HEK293 (cell line): ENCODE results near the gene MUSK.

Source experiments
- BCL11A ChIP-seq: fragments of 450-650 bp; formaldehyde crosslinking; IDR thresholded peaks from 2 replicates; pipeline ENCODE4 v1.5.1; 2016; ENCODE audit warnings: low read depth, missing biosample characterization, missing genetic modification characterization
- FEZF1 ChIP-seq: fragments of 450-650 bp; formaldehyde crosslinking; IDR thresholded peaks from 2 replicates; pipeline ENCODE4 v1.5.1; 2016; ENCODE audit warnings: missing biosample characterization, missing genetic modification characterization
- ZBTB21 ChIP-seq: fragments of 450-650 bp; formaldehyde crosslinking; IDR thresholded peaks from 2 replicates; pipeline ENCODE4 v1.5.1; 2017; ENCODE audit warnings: missing biosample characterization, missing genetic modification characterization
- ZBTB7A ChIP-seq: fragments of 450-650 bp; formaldehyde crosslinking; IDR thresholded peaks from 2 replicates; pipeline ENCODE4 v1.5.1; 2016; ENCODE audit warnings: low read depth, missing biosample characterization, missing genetic modification characterization
- ZNF311 ChIP-seq: fragments of 450-650 bp; formaldehyde crosslinking; IDR thresholded peaks from 2 replicates; pipeline ENCODE4 v1.5.1; 2017; ENCODE audit warnings: missing biosample characterization, missing genetic modification characterization, borderline replicate concordance
- ZNF404 ChIP-seq: fragments of 450-650 bp; formaldehyde crosslinking; IDR thresholded peaks from 2 replicates; pipeline ENCODE4 v1.5.1; 2017; ENCODE audit warnings: missing biosample characterization, missing genetic modification characterization
- ZNF558 ChIP-seq: fragments of 450-650 bp; formaldehyde crosslinking; IDR thresholded peaks from 2 replicates; pipeline ENCODE4 v1.5.1; 2016; ENCODE audit warnings: missing biosample characterization, missing genetic modification characterization
- ZXDB ChIP-seq: fragments of 450-650 bp; formaldehyde crosslinking; IDR thresholded peaks from 2 replicates; pipeline ENCODE4 v1.5.1; 2016; ENCODE audit warnings: missing biosample characterization, missing genetic modification characterization
- TF ChIP-seq, protein P1 (sequence below): fragments of 450-650 bp; formaldehyde crosslinking; IDR thresholded peaks from 2 replicates; pipeline ENCODE4 v1.5.1; 2016; ENCODE audit warnings: missing biosample characterization, missing genetic modification characterization
- TF ChIP-seq, protein P2 (sequence below): sonication (generic); formaldehyde crosslinking; IDR thresholded peaks from 2 replicates; pipeline ENCODE4 v1.8.1; 2022; ENCODE audit warnings: mild to moderate bottlenecking, moderate library complexity, missing genetic modification reagents
- TF ChIP-seq, protein P3 (sequence below): fragments of 450-650 bp; formaldehyde crosslinking; IDR thresholded peaks from 2 replicates; pipeline ENCODE4 v1.5.1; 2016; ENCODE audit warnings: missing biosample characterization, missing genetic modification characterization
- TF ChIP-seq, protein P4 (sequence below): fragments of 450-650 bp; formaldehyde crosslinking; IDR thresholded peaks from 2 replicates; pipeline ENCODE4 v1.5.1; 2016; ENCODE audit warnings: missing biosample characterization, missing genetic modification characterization

DNA sequence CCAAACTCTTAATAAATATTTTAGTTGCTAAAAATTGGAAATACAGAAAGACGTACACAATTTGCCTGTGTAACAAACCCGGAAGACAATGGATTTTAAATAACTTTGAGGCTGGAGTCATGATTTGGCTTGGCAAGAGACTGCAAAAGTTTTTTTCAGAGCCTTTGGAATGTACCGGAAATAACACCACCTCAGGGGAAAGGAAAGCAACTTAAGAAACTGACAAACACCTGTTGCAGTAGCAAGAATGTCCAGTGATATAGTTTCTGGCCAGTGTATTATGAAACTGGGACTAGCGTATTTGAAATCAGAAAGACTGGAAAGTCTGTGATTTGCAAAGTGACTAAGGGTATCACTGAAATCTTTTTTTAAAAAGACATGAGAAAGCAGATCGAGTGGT lies 842 bp downstream of the MUSK start:
- no peak for TF ChIP-seq ZXDB
- no peak for TF ChIP-seq ZNF404 (tag by site-specific recombination)
- TF ChIP-seq BCL11A: no peak
- TF ChIP-seq, protein P1, sequence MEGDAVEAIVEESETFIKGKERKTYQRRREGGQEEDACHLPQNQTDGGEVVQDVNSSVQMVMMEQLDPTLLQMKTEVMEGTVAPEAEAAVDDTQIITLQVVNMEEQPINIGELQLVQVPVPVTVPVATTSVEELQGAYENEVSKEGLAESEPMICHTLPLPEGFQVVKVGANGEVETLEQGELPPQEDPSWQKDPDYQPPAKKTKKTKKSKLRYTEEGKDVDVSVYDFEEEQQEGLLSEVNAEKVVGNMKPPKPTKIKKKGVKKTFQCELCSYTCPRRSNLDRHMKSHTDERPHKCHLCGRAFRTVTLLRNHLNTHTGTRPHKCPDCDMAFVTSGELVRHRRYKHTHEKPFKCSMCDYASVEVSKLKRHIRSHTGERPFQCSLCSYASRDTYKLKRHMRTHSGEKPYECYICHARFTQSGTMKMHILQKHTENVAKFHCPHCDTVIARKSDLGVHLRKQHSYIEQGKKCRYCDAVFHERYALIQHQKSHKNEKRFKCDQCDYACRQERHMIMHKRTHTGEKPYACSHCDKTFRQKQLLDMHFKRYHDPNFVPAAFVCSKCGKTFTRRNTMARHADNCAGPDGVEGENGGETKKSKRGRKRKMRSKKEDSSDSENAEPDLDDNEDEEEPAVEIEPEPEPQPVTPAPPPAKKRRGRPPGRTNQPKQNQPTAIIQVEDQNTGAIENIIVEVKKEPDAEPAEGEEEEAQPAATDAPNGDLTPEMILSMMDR (tag by site-specific recombination): no peak
- TF ChIP-seq ZNF311: no peak
- no peak for TF ChIP-seq ZBTB7A (tag by site-specific recombination)
- TF ChIP-seq, protein P2, sequence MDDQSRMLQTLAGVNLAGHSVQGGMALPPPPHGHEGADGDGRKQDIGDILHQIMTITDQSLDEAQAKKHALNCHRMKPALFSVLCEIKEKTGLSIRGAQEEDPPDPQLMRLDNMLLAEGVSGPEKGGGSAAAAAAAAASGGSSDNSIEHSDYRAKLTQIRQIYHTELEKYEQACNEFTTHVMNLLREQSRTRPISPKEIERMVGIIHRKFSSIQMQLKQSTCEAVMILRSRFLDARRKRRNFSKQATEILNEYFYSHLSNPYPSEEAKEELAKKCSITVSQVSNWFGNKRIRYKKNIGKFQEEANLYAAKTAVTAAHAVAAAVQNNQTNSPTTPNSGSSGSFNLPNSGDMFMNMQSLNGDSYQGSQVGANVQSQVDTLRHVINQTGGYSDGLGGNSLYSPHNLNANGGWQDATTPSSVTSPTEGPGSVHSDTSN: no peak
- TF ChIP-seq, protein P3, sequence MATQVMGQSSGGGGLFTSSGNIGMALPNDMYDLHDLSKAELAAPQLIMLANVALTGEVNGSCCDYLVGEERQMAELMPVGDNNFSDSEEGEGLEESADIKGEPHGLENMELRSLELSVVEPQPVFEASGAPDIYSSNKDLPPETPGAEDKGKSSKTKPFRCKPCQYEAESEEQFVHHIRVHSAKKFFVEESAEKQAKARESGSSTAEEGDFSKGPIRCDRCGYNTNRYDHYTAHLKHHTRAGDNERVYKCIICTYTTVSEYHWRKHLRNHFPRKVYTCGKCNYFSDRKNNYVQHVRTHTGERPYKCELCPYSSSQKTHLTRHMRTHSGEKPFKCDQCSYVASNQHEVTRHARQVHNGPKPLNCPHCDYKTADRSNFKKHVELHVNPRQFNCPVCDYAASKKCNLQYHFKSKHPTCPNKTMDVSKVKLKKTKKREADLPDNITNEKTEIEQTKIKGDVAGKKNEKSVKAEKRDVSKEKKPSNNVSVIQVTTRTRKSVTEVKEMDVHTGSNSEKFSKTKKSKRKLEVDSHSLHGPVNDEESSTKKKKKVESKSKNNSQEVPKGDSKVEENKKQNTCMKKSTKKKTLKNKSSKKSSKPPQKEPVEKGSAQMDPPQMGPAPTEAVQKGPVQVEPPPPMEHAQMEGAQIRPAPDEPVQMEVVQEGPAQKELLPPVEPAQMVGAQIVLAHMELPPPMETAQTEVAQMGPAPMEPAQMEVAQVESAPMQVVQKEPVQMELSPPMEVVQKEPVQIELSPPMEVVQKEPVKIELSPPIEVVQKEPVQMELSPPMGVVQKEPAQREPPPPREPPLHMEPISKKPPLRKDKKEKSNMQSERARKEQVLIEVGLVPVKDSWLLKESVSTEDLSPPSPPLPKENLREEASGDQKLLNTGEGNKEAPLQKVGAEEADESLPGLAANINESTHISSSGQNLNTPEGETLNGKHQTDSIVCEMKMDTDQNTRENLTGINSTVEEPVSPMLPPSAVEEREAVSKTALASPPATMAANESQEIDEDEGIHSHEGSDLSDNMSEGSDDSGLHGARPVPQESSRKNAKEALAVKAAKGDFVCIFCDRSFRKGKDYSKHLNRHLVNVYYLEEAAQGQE (tag by site-specific recombination): no peak
- no peak for TF ChIP-seq FEZF1 (tag by site-specific recombination)
- TF ChIP-seq ZNF558 (tag by site-specific recombination): no peak
- TF ChIP-seq, protein P4, sequence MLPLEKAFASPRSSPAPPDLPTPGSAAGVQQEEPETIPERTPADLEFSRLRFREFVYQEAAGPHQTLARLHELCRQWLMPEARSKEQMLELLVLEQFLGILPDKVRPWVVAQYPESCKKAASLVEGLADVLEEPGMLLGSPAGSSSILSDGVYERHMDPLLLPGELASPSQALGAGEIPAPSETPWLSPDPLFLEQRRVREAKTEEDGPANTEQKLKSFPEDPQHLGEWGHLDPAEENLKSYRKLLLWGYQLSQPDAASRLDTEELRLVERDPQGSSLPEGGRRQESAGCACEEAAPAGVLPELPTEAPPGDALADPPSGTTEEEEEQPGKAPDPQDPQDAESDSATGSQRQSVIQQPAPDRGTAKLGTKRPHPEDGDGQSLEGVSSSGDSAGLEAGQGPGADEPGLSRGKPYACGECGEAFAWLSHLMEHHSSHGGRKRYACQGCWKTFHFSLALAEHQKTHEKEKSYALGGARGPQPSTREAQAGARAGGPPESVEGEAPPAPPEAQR (tag by site-specific recombination): no peak
- no peak for TF ChIP-seq ZBTB21 (tag by site-specific recombination)
